Skeletal muscle satellite cell (primary cell): ENCODE measurements around the gene UBE2D1.

Experiments
- H3K27me3 ChIP-seq: 2 replicates; pipeline ENCODE4 v1.7.0; 2013; ENCODE audit warnings: low read length; ENCODE audit not compliant: control insufficient read depth, insufficient read depth
- H3K36me3 ChIP-seq: 2 replicates; pipeline ENCODE4 v1.7.0; 2013; ENCODE audit warnings: mild to moderate bottlenecking, control low read depth, low read length; ENCODE audit not compliant: insufficient read depth
- H3K4me1 ChIP-seq: 2 replicates; pipeline ENCODE4 v1.7.0; 2013; ENCODE audit warnings: low read length; ENCODE audit not compliant: control insufficient read depth, insufficient read depth
- H3K4me2 ChIP-seq: 2 replicates; pipeline ENCODE4 v1.7.0; 2013; ENCODE audit warnings: mild to moderate bottlenecking, low read length
- H3K4me3 ChIP-seq: 2 replicates; pipeline ENCODE4 v1.7.0; 2013; ENCODE audit warnings: low read length
- H3K9ac ChIP-seq: 2 replicates; pipeline ENCODE4 v1.7.0; 2013; ENCODE audit warnings: mild to moderate bottlenecking, low read depth, low read length, moderate library complexity
- H3K9me3 ChIP-seq: replicated peaks from 2 replicates; pipeline ENCODE4 v1.7.0; 2013; ENCODE audit warnings: mild to moderate bottlenecking, control low read depth, low read length

Gene UBE2D1

GRCh38 chr10:58385784-58386112 lies 50.9 kb downstream of the UBE2D1 start:
- Histone ChIP-seq H3K36me3 (peaks cover 33% of the 10 kb centered on the region), H3K4me3 (peak overlapping the region; percentile 93), H3K4me1 (peaks cover 17% of the 10 kb centered on the region), H3K9ac (peak overlapping the region; percentile 93), H3K9me3 (no peaks in the 10 kb centered on the region), H3K27me3 (no peaks in the 10 kb centered on the region), H3K4me2 (peak overlapping the region; percentile 84)

- Histone ChIP-seq H3K27me3 (no peaks in the 10 kb centered on the region), H3K4me1 (peaks cover 16% of the 10 kb centered on the region), H3K9ac (no peak overlapping the region), H3K4me2 (no peak overlapping the region), H3K9me3 (no peaks in the 10 kb centered on the region), H3K36me3 (peaks cover 42% of the 10 kb centered on the region), H3K4me3 (no peak overlapping the region)
Observed at GRCh38 chr10:58389024-58389423, 54.2 kb downstream of the UBE2D1 start.

- H3K4me2 ChIP-seq: no peak overlapping the region
- H3K36me3 ChIP-seq: peaks cover 44% of the 10 kb centered on the region
- H3K9ac ChIP-seq: no peak overlapping the region
Observed at GRCh38 chr10:58393317-58393716, 58.5 kb downstream of the UBE2D1 start.

GRCh38 chr10:58394471-58394870 lies 59.7 kb downstream of the UBE2D1 start:
- peaks cover 32% of the 10 kb centered on the region for H3K36me3 ChIP-seq

More at GRCh38 chr10:58393317-58393716, 58.5 kb downstream of the UBE2D1 start:
- Histone ChIP-seq H3K4me1 (no peaks in the 10 kb centered on the region), H3K9me3 (no peaks in the 10 kb centered on the region), H3K27me3 (no peaks in the 10 kb centered on the region), H3K4me3 (no peak overlapping the region)

GRCh38 chr10:58396057-58396456 lies 61.3 kb downstream of the UBE2D1 start:
- no peak overlapping the region for H3K4me3 ChIP-seq
- H3K9ac ChIP-seq: no peak overlapping the region
- H3K27me3 ChIP-seq: no peaks in the 10 kb centered on the region
- peaks cover 23% of the 10 kb centered on the region for H3K36me3 ChIP-seq
- H3K4me2 ChIP-seq: no peak overlapping the region
- H3K4me1 ChIP-seq: peaks cover 24% of the 10 kb centered on the region
- no peaks in the 10 kb centered on the region for H3K9me3 ChIP-seq

More at GRCh38 chr10:58394471-58394870, 59.7 kb downstream of the UBE2D1 start:
- H3K4me1 ChIP-seq: peaks cover 9% of the 10 kb centered on the region
- H3K4me2 ChIP-seq: no peak overlapping the region
- H3K4me3 ChIP-seq: no peak overlapping the region
- H3K27me3 ChIP-seq: no peaks in the 10 kb centered on the region
- H3K9ac ChIP-seq: no peak overlapping the region
- no peaks in the 10 kb centered on the region for H3K9me3 ChIP-seq

- Histone ChIP-seq H3K9ac (no peak overlapping the region), H3K27me3 (no peaks in the 10 kb centered on the region), H3K4me1 (peaks cover 26% of the 10 kb centered on the region), H3K4me2 (no peak overlapping the region), H3K9me3 (no peaks in the 10 kb centered on the region), H3K4me3 (no peak overlapping the region), H3K36me3 (peaks cover 16% of the 10 kb centered on the region)
Observed at GRCh38 chr10:58397830-58398229, 63.0 kb downstream of the UBE2D1 start.

- Histone ChIP-seq H3K9ac (peak overlapping the region; percentile 18), H3K4me2 (peak overlapping the region; percentile 29), H3K4me3 (no peak overlapping the region), H3K4me1 (peaks cover 26% of the 10 kb centered on the region), H3K9me3 (no peaks in the 10 kb centered on the region), H3K27me3 (no peaks in the 10 kb centered on the region), H3K36me3 (peaks cover 11% of the 10 kb centered on the region)
Observed at GRCh38 chr10:58399410-58399809, 64.6 kb downstream of the UBE2D1 start.

GRCh38 chr10:58400609-58401008 lies 65.8 kb downstream of the UBE2D1 start:
- no peaks in the 10 kb centered on the region for H3K36me3 ChIP-seq
- no peak overlapping the region for H3K9ac ChIP-seq
- peaks cover 26% of the 10 kb centered on the region for H3K4me1 ChIP-seq
- no peaks in the 10 kb centered on the region for H3K27me3 ChIP-seq
- H3K4me3 ChIP-seq: no peak overlapping the region
- H3K4me2 ChIP-seq: peak overlapping the region; percentile 17
- H3K9me3 ChIP-seq: no peaks in the 10 kb centered on the region

GRCh38 chr10:58404001-58404400 lies 69.2 kb downstream of the UBE2D1 start:
- Histone ChIP-seq H3K4me3 (no peak overlapping the region), H3K4me2 (no peak overlapping the region), H3K36me3 (no peaks in the 10 kb centered on the region), H3K9me3 (no peaks in the 10 kb centered on the region), H3K27me3 (no peaks in the 10 kb centered on the region), H3K4me1 (peaks cover 22% of the 10 kb centered on the region), H3K9ac (no peak overlapping the region)

- H3K4me2 ChIP-seq: no peak overlapping the region
- no peaks in the 10 kb centered on the region for H3K27me3 ChIP-seq
Observed at GRCh38 chr10:58409956-58410610, 75.3 kb downstream of the UBE2D1 start.

GRCh38 chr10:58412502-58412961 lies 77.7 kb downstream of the UBE2D1 start:
- Histone ChIP-seq H3K9ac (no peak overlapping the region), H3K36me3 (no peaks in the 10 kb centered on the region), H3K4me3 (no peak overlapping the region), H3K9me3 (no peaks in the 10 kb centered on the region), H3K4me1 (peaks cover 15% of the 10 kb centered on the region), H3K4me2 (no peak overlapping the region), H3K27me3 (no peaks in the 10 kb centered on the region)

More at GRCh38 chr10:58409956-58410610, 75.3 kb downstream of the UBE2D1 start:
- Histone ChIP-seq H3K9me3 (no peaks in the 10 kb centered on the region), H3K4me1 (peaks cover 15% of the 10 kb centered on the region), H3K9ac (no peak overlapping the region), H3K36me3 (no peaks in the 10 kb centered on the region), H3K4me3 (no peak overlapping the region)
